K562 (cell line): ENCODE results near the gene PSAP. TPM values are rescaled to one million over a fixed set of nuclear protein-coding genes. Genes with fewer than 3 reads are reported as not detected.

Source experiments
- ATAC-seq: fragments of 200-7000 bp; cut with Tn5 transposase; 3 replicates; pipeline ENCODE4 v1.9.1; 2020; ENCODE audit warnings: moderate library complexity
- BruUV-seq: library from RNA; stranded (reverse); fragments of 400-500 nt; replicated peaks from 2 replicates; lab custom pipeline; 2021; lab: Mats Ljungman, UMichigan
- CTCF ChIA-PET: fragments of 300-600 bp; formaldehyde crosslinking; extraction: SDS; loops from one replicate; lab custom pipeline; 2021; ENCODE audit warnings: low intra/inter-chr PET ratio; lab: Yijun Ruan, JAX
- POLR2A ChIA-PET: fragments of 300-600, 350-650 bp; sonication (Branson Sonifier 250); formaldehyde crosslinking; extraction: SDS; loops from one replicate; lab custom pipeline; 2021; ENCODE audit warnings: antibody characterized with exemption, inconsistent platforms; lab: Yijun Ruan, JAX
- DNase-seq, 4 experiments: peaks; one replicate each; pipeline versions ENCODE4 v3.0.0 to v3.0.0-alpha.2; 2011 to 2018; ENCODE audit warnings: low spot score in 3 of 4, mixed read lengths in 3 of 4; ENCODE audit errors: extremely low read depth in 1 of 4
- FAIRE-seq: peaks from 2 replicates; lab custom pipeline; 2011; peaks lifted over from hg19 to GRCh38; lab: Jason Lieb, UNC
- H2AFZ ChIP-seq: 2 replicates; pipeline ENCODE4 v1.6.0; 2011; ENCODE audit warnings: low read depth, low read length, control low read depth, inconsistent platforms
- H3K27ac ChIP-seq: fragments of 200-600 bp; 3 replicates; pipeline ENCODE4 v1.8.0; 2011; ENCODE audit warnings: low read depth, mild to moderate bottlenecking, control low read depth, inconsistent platforms, low read length, moderate library complexity, mixed read lengths; ENCODE audit errors: extremely low read depth
- H3K27me3 ChIP-seq, 2 experiments: fragments of 300-600 bp in 1 of 2; 2 replicates in 1 of 2; 3 replicates in 1 of 2; pipeline versions ENCODE4 v1.6.0 to v1.8.0; 2011; ENCODE audit warnings: inconsistent platforms in 2 of 2, low read length in 2 of 2, mild to moderate bottlenecking in 1 of 2, mixed read lengths in 1 of 2, moderate library complexity in 1 of 2; ENCODE audit not compliant: control insufficient read depth in 2 of 2, insufficient read depth in 2 of 2
- H3K36me3 ChIP-seq: fragments of 300-600 bp; 3 replicates; pipeline ENCODE4 v1.8.0; 2011; ENCODE audit warnings: mild to moderate bottlenecking, low read length, inconsistent platforms; ENCODE audit not compliant: control insufficient read depth, insufficient read depth
- H3K4me1 ChIP-seq, 2 experiments: fragments of 200-600 bp in 1 of 2; replicated peaks in 1 of 2; 2 replicates in 1 of 2; 3 replicates in 1 of 2; pipeline versions ENCODE4 v1.5.1 to v1.8.0; 2011; ENCODE audit warnings: inconsistent platforms in 2 of 2, low read length in 2 of 2, mild to moderate bottlenecking in 1 of 2, mixed read lengths in 1 of 2, moderate library complexity in 1 of 2; ENCODE audit not compliant: control insufficient read depth in 2 of 2, insufficient read depth in 2 of 2
- H3K4me2 ChIP-seq: 2 replicates; pipeline ENCODE4 v1.6.1; 2011; ENCODE audit warnings: low read length, control low read depth, inconsistent platforms, mixed read lengths; ENCODE audit not compliant: insufficient read depth
- H3K4me3 ChIP-seq: fragments of 200-600 bp; sonication (generic), shearing (Covaris generic); 2 replicates; pipeline ENCODE4 v1.5.1; 2016; ENCODE audit warnings: control low read depth, inconsistent platforms
- H3K79me2 ChIP-seq: fragments of 200-600 bp; 3 replicates; pipeline ENCODE4 v1.8.0; 2011; ENCODE audit warnings: low read length, inconsistent platforms; ENCODE audit not compliant: control insufficient read depth, insufficient read depth
- H3K9ac ChIP-seq, 2 experiments: 2 replicates each; pipeline versions ENCODE4 v1.6.0 to v1.6.1; 2011; ENCODE audit warnings: low read depth in 2 of 2, low read length in 2 of 2, control low read depth in 1 of 2, inconsistent platforms in 1 of 2, mild to moderate bottlenecking in 1 of 2, mixed read lengths in 1 of 2; ENCODE audit not compliant: insufficient read depth in 1 of 2
- H3K9me1 ChIP-seq: one replicate; pipeline ENCODE4 v1.6.0; 2011; ENCODE audit warnings: inconsistent platforms, mild to moderate bottlenecking, low read length, moderate library complexity; ENCODE audit not compliant: control insufficient read depth, insufficient read depth
- H3K9me3 ChIP-seq: replicated peaks from 2 replicates; pipeline ENCODE4 v1.5.1; 2011; ENCODE audit warnings: low read depth, low read length, inconsistent platforms; ENCODE audit not compliant: control insufficient read depth, insufficient read depth
- H4K20me1 ChIP-seq: replicated peaks from 2 replicates; pipeline ENCODE4 v1.6.1; 2011; ENCODE audit warnings: low read length, inconsistent platforms, mixed read lengths; ENCODE audit not compliant: control insufficient read depth, insufficient read depth
- ZBTB11 ChIP-seq, 3 experiments: fragments of 200-800 bp in 1 of 3; fragments of 250-450 bp in 1 of 3; fragments of 450-650 bp in 1 of 3; sonication (Bioruptor Pico) in 1 of 3; sonication (Bioruptor generic) in 1 of 3; formaldehyde crosslinking in 1 of 3; IDR thresholded peaks; 2 replicates each; pipeline versions ENCODE4 v1.6.1 to v1.8.0; 2016 to 2022; ENCODE audit warnings: mild to moderate bottlenecking in 2 of 3, missing genetic modification characterization in 2 of 3, missing compliant biosample characterization in 1 of 3, moderate library complexity in 1 of 3
- ZNF175 ChIP-seq: fragments of 200-800 bp; sonication (Bioruptor generic); IDR thresholded peaks from 2 replicates; pipeline ENCODE4 v1.6.1; 2016; ENCODE audit warnings: low read depth, mild to moderate bottlenecking, missing genetic modification characterization, missing compliant biosample characterization
- WGBS: fragments of 100-300 bp; shearing (Covaris generic); methylation state at CpG from one replicate; pipeline ENCODE4 v1.1.6; 2016; ENCODE audit warnings: low coverage, mixed read lengths; ENCODE audit not compliant: insufficient coverage; ENCODE audit errors: missing lambda C conversion rate; 5-methylcytosine and 5-hydroxymethylcytosine counted together
- in situ Hi-C: fragments of 300-500 bp; cut with MboI; formaldehyde crosslinking; loops from 4 replicates; pipeline ENCODE4 v1.15.0; 2018; ENCODE audit warnings: inconsistent platforms, mixed read lengths
- intact Hi-C: fragments of 100-400 bp; cut with micrococcal nuclease; formaldehyde crosslinking; loops from 2 replicates; pipeline ENCODE4 v1.14.2; 2022
- polyA plus RNA-seq, 8 experiments: library from polyadenylated mRNA; depleted of rRNA in 4 of 8; stranded (reverse) in 5 of 8; unstranded in 3 of 8; fragments of >200 nt; fragmentation: Nextera tagmentation in 2 of 8; fragmentation: Illumina TruSeq in 1 of 8; extraction: Ambion mirVana in 2 of 8; extraction: Trizol in 1 of 8; gene quantifications; 2 replicates each; pipeline versions ENCODE4 v1.2.1 to v1.2.3, GENCODE V29; 2011 to 2014; ENCODE audit warnings: inconsistent platforms in 1 of 8, missing spikeins in 1 of 8
- total RNA-seq, 7 experiments: library from RNA; depleted of rRNA in 6 of 7; stranded (reverse); fragments of >200 nt in 6 of 7; fragmentation: Illumina TruSeq in 2 of 7; extraction: Trizol in 2 of 7; gene quantifications; 2 replicates each; pipeline versions ENCODE4 v1.2.1 to v1.2.3, GENCODE V29; 2011 to 2021; ENCODE audit warnings: low replicate concordance in 1 of 7

The PSAP gene
- total and polyA plus RNA-seq, 9 of the 15 experiments (the other 6 are each of a cell fraction or from before 2014, with no cell fraction given), result 245 to 700 (median 429) TPM

GRCh38 chr10:71802715-71803488, 48.1 kb downstream of the PSAP start:
- WGBS, result 60% methylated on average over 17 of the region's 18 CpGs
- H2AFZ ChIP-seq, result no peak overlapping the region
- no peaks in the 10 kb centered on the region for H4K20me1 ChIP-seq
- H3K27me3 ChIP-seq, result no peaks in the 10 kb centered on the region
- no peak overlapping the region for H3K4me3 ChIP-seq
- H3K4me2 ChIP-seq, result no peak overlapping the region
- peaks cover 3% of the 10 kb centered on the region for H3K9me1 ChIP-seq
- TF ChIP-seq ZBTB11 (CRISPR knock-in tag; IDR thresholded peaks at IDR 0.05) (0 out of 6 replicates have a peak, but pooled peaks of 1 of the 3 experiments have one; percentile 13), ZNF175 (no peak)
- DNase-seq, result no peak
- 0 out of 4 replicates have a peak overlapping the region, but pooled peaks of 1 of the 2 experiments have one; percentile 15 for H3K9ac ChIP-seq
- ChIA-PET CTCF (no interaction called here), POLR2A (no interaction called here)
- H3K9me3 ChIP-seq, result no peaks in the 10 kb centered on the region; the same call in 1 of the 2 replicates
- no peaks in the 10 kb centered on the region for H3K36me3 ChIP-seq
- BruUV-seq, result no TSS peak
- no peak for ATAC-seq
- no peak for FAIRE-seq
- peaks cover 25 to 41% of the 10 kb centered on the region in 2 experiments for H3K4me1 ChIP-seq
- in situ Hi-C loops (no loop called here), intact Hi-C loops (no loop called here)
- H3K79me2 ChIP-seq, result no peaks in the 10 kb centered on the region
- H3K27ac ChIP-seq, result no peak overlapping the region
